Smooth muscle cell (in vitro differentiated cells): ENCODE data around the gene LRRTM3. TPM values are rescaled to one million over a fixed set of nuclear protein-coding genes. Genes with fewer than 3 reads are reported as not detected.

Source experiments
- DNase-seq: peaks from one replicate; lab custom pipeline; 2025; ENCODE audit not compliant: unreplicated experiment; lab: John Stamatoyannopoulos, UW
- H2AFZ ChIP-seq: fragments of 200-600 bp; sonication (generic); 2 replicates; pipeline ENCODE4 v1.6.0; 2016; ENCODE audit warnings: antibody characterized with exemption, low read depth, mild to moderate bottlenecking
- H3F3A ChIP-seq: fragments of 200-600 bp; sonication (generic); 2 replicates; pipeline ENCODE4 v1.6.0; 2017; ENCODE audit warnings: antibody characterized with exemption, low read depth
- H3K27ac ChIP-seq: fragments of 200-600 bp; sonication (generic); 2 replicates; pipeline ENCODE4 v1.5.1; 2016; ENCODE audit warnings: low read depth, mild to moderate bottlenecking
- H3K27me3 ChIP-seq: fragments of 200-600 bp; sonication (generic); 2 replicates; pipeline ENCODE4 v1.6.1; 2016; ENCODE audit warnings: low read depth, mild to moderate bottlenecking
- H3K36me3 ChIP-seq: fragments of 200-600 bp; sonication (generic); 2 replicates; pipeline ENCODE4 v1.5.1; 2016; ENCODE audit warnings: low read depth
- H3K4me1 ChIP-seq: fragments of 200-600 bp; sonication (generic); 2 replicates; pipeline ENCODE4 v1.5.1; 2016; ENCODE audit warnings: low read depth
- H3K4me2 ChIP-seq: fragments of 200-600 bp; sonication (generic); 2 replicates; pipeline ENCODE4 v1.6.0; 2016; ENCODE audit warnings: mild to moderate bottlenecking
- H3K4me3 ChIP-seq: fragments of 200-600 bp; sonication (generic); 2 replicates; pipeline ENCODE4 v1.5.1; 2016; ENCODE audit warnings: mild to moderate bottlenecking
- H3K79me2 ChIP-seq: fragments of 200-600 bp; sonication (generic); 2 replicates; pipeline ENCODE4 v1.6.0; 2016; ENCODE audit warnings: low read depth, mild to moderate bottlenecking
- H3K9ac ChIP-seq: fragments of 200-600 bp; sonication (generic); 2 replicates; pipeline ENCODE4 v1.6.0; 2016; ENCODE audit warnings: low read depth
- H3K9me3 ChIP-seq: fragments of 200-600 bp; sonication (generic); replicated peaks from 2 replicates; pipeline ENCODE4 v1.5.1; 2016; ENCODE audit warnings: low read depth
- H4K20me1 ChIP-seq: fragments of 200-600 bp; sonication (generic); 2 replicates; pipeline ENCODE4 v1.6.0; 2016; ENCODE audit warnings: low read depth
- CTCF ChIP-seq: fragments of 200-600 bp; sonication (generic); IDR thresholded peaks from 2 replicates; pipeline ENCODE4 v1.5.1; 2017; ENCODE audit warnings: borderline replicate concordance, mild to moderate bottlenecking, antibody characterized with exemption; ENCODE audit not compliant: insufficient read depth, poor library complexity, severe bottlenecking
- WGBS: methylation state at CpG from one replicate; pipeline ENCODE4 v1.1.7; 2016; ENCODE audit warnings: low lambda C conversion rate; 5-methylcytosine and 5-hydroxymethylcytosine counted together
- polyA plus RNA-seq: library from polyadenylated mRNA; unstranded; fragments of >200 nt; fragmentation: Nextera tagmentation; extraction: Ambion mirVana; gene quantifications from 2 replicates; pipeline ENCODE4 v1.2.1, GENCODE V29; 2016
- total RNA-seq: library from RNA; depleted of rRNA; stranded (reverse); fragments of >200 nt; gene quantifications from 2 replicates; pipeline ENCODE4 v1.2.3, GENCODE V29; 2014

Gene LRRTM3
- total and polyA plus RNA-seq, 2 experiments from 2014 or later = not detected

GRCh38 chr10:67076144-67076543, 150.3 kb downstream of the LRRTM3 start:
- no peaks in the 10 kb centered on the region for H3K36me3 ChIP-seq
- no peaks in the 10 kb centered on the region for H3K79me2 ChIP-seq
- H3K27me3 ChIP-seq = no peaks in the 10 kb centered on the region
- no peak overlapping the region for H2AFZ ChIP-seq
- no peak overlapping the region for H3K9ac ChIP-seq
- no peak for DNase-seq
- no peaks in the 10 kb centered on the region for H3K4me1 ChIP-seq
- H3K4me3 ChIP-seq = no peak overlapping the region
- H3K9me3 ChIP-seq = no peaks in the 10 kb centered on the region
- no peak overlapping the region for H3K27ac ChIP-seq
- TF ChIP-seq CTCF = no peak
- H3K4me2 ChIP-seq = no peak overlapping the region
- H3F3A ChIP-seq = no peaks in the 10 kb centered on the region
- H4K20me1 ChIP-seq = no peaks in the 10 kb centered on the region

- Histone ChIP-seq H3K79me2 (no peaks in the 10 kb centered on the region), H3K9me3 (no peaks in the 10 kb centered on the region), H2AFZ (no peak overlapping the region), H3K27me3 (no peaks in the 10 kb centered on the region), H3K27ac (no peak overlapping the region), H3F3A (no peaks in the 10 kb centered on the region), H3K4me1 (no peaks in the 10 kb centered on the region), H3K4me2 (no peak overlapping the region), H3K9ac (no peak overlapping the region), H3K36me3 (no peaks in the 10 kb centered on the region), H4K20me1 (no peaks in the 10 kb centered on the region), H3K4me3 (no peak overlapping the region)
- WGBS = 92% methylated on average over 1 of the region's 1 CpG
- DNase-seq = no peak
- no peak for TF ChIP-seq CTCF
Observed at GRCh38 chr10:67077376-67077775, 151.5 kb downstream of the LRRTM3 start.

GRCh38 chr10:67079126-67079525, 153.3 kb downstream of the LRRTM3 start:
- no peaks in the 10 kb centered on the region for H4K20me1 ChIP-seq
- 78% methylated on average over 4 of the region's 4 CpGs for WGBS

More at GRCh38 chr10:67079126-67079525, 153.3 kb downstream of the LRRTM3 start:
- TF ChIP-seq CTCF = no peak
- DNase-seq = no peak
- no peak overlapping the region for H3K4me2 ChIP-seq
- H3K79me2 ChIP-seq = no peaks in the 10 kb centered on the region
- H3K4me3 ChIP-seq = no peak overlapping the region
- H3K9ac ChIP-seq = no peak overlapping the region
- no peaks in the 10 kb centered on the region for H3K4me1 ChIP-seq
- no peaks in the 10 kb centered on the region for H3K9me3 ChIP-seq
- no peak overlapping the region for H2AFZ ChIP-seq
- H3K36me3 ChIP-seq = no peaks in the 10 kb centered on the region
- H3K27me3 ChIP-seq = no peaks in the 10 kb centered on the region
- no peaks in the 10 kb centered on the region for H3F3A ChIP-seq
- no peak overlapping the region for H3K27ac ChIP-seq
